GM12872 (cell line): ENCODE measurements around the gene SPESP1.

Experiments
- CTCF ChIP-seq: IDR thresholded peaks from 3 replicates; pipeline ENCODE4 v1.5.1; 2011; ENCODE audit warnings: low read depth, mild to moderate bottlenecking, low read length, moderate library complexity; ENCODE audit not compliant: insufficient read depth

SPESP1 gene

DNA sequence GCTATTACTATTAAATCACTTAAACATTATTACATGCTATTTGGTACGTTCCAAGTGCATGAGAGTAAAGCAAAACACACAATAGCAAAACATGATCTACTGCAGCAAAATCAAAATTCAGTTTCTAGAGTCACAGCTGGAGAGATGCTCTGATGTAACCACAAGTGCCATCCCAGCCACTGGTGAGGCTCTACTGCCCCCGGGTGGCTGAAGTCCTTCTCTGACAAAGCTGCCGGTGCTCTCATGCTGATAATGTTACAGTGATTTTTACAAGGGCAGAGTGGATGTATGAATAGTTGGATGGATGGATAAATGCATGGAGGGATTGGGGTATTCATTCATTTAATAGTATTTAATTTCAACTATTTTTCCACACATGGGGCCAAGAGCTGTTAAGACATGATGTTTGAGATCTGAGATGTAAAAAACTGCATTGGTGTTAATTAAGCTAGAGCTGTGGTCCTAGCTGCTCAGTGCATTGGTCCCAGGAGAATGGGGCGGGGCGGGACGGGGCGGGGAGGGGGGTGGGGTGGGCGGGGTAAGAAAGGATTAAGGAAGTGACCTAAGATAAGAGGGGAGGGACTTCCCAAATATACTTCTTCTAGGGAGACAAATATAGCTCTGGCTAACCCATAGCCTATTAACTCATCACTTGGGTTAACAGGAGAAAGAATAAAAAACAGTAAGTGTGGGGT lies 5.3 kb upstream of the SPESP1 start:
- peak; percentile 78 for TF ChIP-seq CTCF

DNA sequence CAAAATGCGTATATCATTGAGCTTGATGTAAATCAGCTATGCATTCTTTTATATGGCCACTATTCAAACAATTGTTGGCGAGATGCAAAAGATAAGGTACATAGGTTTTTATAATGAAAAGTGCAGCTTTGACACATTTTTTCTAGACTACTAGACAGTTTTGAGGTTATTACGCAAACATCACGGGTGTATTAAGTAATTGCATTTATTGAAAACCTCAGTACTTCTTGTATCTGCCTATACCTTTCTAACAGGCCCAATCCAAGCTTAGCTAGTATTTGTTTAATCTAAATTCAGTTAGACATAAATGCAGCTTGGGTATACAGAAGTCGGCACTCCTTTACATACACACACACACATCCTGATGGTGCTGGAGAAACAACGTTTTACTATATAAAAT lies 2.7 kb downstream of the SPESP1 start:
- no peak for TF ChIP-seq CTCF

DNA sequence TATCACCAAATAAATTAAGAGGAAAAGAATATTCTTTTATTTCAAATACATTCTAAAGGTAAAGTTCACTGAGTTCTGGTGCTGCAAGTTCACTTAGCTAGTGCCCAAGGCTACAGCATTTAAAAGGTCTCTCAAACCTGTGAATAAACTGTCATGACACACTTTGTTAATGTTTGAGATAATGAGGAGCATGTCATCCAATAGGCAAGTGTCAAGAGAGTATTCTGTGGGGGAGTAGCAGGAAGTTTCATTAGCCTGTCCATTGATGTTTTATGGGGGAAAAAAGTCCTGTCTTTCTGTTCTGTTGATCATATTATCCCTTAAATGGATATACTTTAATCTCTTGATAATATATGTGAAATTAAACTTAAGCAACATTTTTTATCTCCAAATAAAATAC lies 4.0 kb downstream of the SPESP1 start:
- no peak for TF ChIP-seq CTCF

DNA sequence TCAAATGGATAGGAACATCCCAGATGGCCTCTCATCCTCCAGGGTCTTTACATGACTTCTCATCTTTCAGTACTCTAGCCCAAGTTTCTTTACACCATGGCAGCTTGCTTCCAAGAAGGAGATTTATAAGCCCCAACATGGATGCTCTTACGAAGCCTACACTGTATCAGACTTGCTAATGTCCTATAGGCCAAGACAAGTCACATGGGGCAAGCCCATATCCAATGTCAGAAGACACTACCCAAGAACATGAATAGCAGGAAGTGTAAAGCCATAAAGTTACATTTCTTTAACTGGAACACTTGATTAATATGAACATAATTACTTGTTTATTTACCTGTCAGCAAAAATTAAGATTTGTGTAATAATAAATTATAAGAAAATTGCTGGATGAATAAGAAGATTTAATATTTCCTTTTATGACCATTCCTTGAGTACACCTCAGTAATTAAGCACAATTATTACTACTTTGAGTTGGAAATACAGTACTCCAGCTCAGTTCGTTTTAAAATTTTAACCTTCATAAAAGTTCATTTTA lies 5.1 kb downstream of the SPESP1 start:
- TF ChIP-seq CTCF: no peak

DNA sequence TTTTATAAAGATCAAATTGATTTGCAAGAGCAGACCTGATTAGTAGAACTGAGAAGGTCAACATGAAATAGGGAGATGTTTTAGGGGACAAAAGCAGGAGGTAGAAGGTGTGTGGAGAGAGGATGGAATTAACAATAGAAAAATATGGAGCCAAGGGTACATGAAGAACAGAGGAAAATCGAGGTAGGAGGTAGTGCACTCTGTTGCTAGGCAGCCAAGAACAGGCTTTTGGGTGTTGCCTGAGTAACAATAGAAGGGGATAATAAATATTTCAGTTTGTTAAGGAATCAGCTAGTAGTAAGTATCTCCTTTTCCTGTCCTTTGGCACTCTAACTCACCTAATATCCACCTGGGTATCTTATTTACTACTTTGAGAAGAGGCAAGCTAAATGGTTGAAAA lies 9.2 kb downstream of the SPESP1 start:
- TF ChIP-seq CTCF: no peak

DNA sequence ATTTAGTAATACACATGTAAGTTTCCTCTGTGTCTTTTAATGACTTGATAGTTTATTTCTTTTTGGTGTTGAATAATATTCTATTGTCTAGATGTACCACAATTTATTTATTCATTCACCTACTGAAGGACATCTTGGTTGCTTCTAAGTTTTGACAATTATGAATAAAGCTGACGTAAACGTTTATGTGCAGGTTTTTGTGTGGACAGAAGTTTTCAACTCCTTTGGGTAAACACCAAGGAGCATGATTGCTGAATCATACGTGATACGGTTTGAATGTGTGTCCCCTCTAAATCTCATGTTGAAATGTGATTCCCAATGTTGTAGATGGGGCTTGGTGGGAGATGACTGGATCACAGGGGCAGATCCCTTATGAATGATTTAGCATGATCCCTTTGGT lies 21.5 kb downstream of the SPESP1 start:
- no peak for TF ChIP-seq CTCF

- TF ChIP-seq CTCF: no peak
These were observed 27.4 kb downstream of the SPESP1 start for GRCh38 chr15:68957696-68958095.
